Airway epithelial cell (primary cell): ENCODE measurements around the gene TMEM266. TPM values are rescaled to one million over a fixed set of nuclear protein-coding genes. Genes with fewer than 3 reads are reported as not detected.

Experiments used
- total RNA-seq: library from RNA; depleted of rRNA; stranded (reverse); fragments of >200 nt; gene quantifications from 2 replicates; pipeline ENCODE4 v1.2.3, GENCODE V29; 2015

TMEM266 gene
- 0.07 TPM in 1 of 2 replicates, not detected in the other for total RNA-seq

GRCh38 chr15:76059320-76060117 lies at the start of gene TMEM266:
TMEM266 (plus strand) TSS chr15:76059985; CDS start chr15:76134264, 74,279 bp downstream.

DNA sequence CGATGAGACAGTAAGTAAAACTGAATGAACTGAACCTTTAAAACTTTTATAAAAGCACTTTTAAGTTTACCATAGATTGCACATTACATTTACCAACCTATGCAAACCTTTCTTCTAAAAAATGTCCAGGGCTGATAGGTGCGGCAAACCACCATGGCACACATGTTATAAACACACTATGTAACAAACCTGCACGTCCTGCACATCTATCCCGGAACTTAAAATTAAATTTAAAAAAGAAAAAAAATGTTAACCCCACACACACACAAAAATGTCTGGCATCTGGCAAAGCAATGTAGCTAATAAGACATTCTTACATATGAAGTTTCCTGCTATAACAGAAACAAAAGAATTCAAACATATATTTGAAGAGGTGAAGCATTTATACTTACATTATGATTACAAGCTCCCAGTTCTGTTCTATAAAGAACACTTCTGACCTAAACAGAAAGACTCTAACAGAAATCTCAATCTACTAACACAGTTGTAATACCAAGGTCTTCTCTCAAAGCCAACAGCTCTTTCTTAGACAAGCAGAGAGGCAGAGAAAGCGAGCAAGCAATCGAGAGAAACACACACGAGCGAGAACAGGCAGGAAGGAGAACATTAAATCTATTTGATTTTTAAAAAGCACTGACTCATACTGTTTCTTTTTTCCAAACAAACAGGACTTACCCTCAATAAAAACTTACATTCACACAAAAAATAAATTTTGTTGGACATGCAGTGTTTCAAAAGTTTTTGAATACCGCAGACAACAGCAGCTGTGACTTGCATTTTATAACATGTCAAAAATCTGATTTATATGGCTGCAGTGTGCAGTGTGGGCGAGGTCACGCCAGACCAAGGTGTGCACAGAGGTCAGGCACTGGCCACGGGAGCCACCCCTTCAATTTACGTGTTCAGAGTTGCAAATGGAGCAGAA lies 47.9 kb upstream of the TMEM266 start, which contains the start of gene NRG4:
Gene NRG4, minus strand, starts transcription at position 798 of the 925 bp plus-strand sequence. CDS start 1,194 bp downstream, outside the sequence.

Other genes with a start within 250 kb of the TMEM266 start
- gene UBE2Q2, start 216.5 kb upstream of the TMEM266 start, total RNA-seq, result 23.6 and 29.7 TPM in 2 replicates
- 46.2 and 54.4 TPM in 2 replicates for gene FBXO22, start 156.1 kb upstream of the TMEM266 start, total RNA-seq
- 0.09 TPM in 1 of 2 replicates, not detected in the other for gene NRG4, start 47.6 kb upstream of the TMEM266 start, total RNA-seq